BE2C (cell line): Measurements from ENCODE around the gene PRMT7.

ENCODE experiments used
- DNase-seq: peaks from one replicate; pipeline ENCODE4 v3.0.0-alpha.2; 2020
- H3K27me3 ChIP-seq: fragments of 250-450 bp; sonication (Bioruptor Pico); 2 replicates; pipeline ENCODE4 v1.5.1; 2020; ENCODE audit warnings: mild to moderate bottlenecking
- H3K36me3 ChIP-seq: fragments of 250-450 bp; sonication (Bioruptor Pico); 2 replicates; pipeline ENCODE4 v1.5.1; 2020; ENCODE audit warnings: mild to moderate bottlenecking
- H3K4me1 ChIP-seq: fragments of 250-450 bp; sonication (Bioruptor Pico); 2 replicates; pipeline ENCODE4 v1.5.1; 2020
- H3K4me3 ChIP-seq: 2 replicates; pipeline ENCODE4 v1.5.1; 2011; ENCODE audit warnings: low read depth, low read length
- H3K9me3 ChIP-seq: fragments of 250-450 bp; sonication (Bioruptor Pico); 2 replicates; pipeline ENCODE4 v1.5.1; 2020
- TF ChIP-seq, protein P1 (sequence below): IDR thresholded peaks from 2 replicates; pipeline ENCODE4 v1.5.1; 2012; ENCODE audit warnings: mild to moderate bottlenecking, low read depth, low read length

Gene PRMT7

DNA sequence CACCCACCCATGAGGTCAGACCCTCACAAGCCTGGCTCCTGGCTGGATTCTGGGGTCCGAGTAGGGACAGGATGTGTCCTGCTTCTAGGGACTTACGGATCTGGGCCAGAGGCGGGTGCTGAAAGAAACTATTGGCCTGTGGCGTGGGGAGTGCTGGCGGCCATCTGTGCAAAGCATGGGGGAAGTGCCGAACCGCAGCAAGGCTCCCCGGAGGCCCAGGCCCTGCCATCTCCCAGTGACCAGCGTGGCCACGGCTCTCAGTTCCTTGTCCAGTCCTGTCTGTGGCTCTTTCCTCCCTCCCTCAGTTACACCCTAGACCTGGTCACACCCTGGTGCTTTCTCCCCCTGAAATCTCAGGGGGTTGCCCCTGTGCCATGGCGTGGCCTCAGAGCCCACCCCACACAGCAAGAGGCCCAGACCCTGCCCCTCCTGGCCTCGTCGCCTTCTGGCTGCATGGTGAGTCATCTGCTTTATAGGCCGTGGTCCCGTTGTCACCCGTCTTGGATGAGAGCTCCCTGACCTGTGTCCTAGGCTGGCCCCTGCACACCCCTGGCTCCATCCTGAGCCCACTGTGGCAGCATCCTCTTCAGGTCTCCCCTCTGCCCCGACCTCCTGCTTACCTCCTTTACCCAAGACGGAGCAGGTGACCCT lies 54.5 kb downstream of the PRMT7 start:
- Histone ChIP-seq H3K9me3 (no peaks in the 10 kb centered on the region), H3K36me3 (no peaks in the 10 kb centered on the region), H3K4me1 (peaks cover 39% of the 10 kb centered on the region), H3K27me3 (no peaks in the 10 kb centered on the region), H3K4me3 (no peak overlapping the region)
- TF ChIP-seq, protein P1, sequence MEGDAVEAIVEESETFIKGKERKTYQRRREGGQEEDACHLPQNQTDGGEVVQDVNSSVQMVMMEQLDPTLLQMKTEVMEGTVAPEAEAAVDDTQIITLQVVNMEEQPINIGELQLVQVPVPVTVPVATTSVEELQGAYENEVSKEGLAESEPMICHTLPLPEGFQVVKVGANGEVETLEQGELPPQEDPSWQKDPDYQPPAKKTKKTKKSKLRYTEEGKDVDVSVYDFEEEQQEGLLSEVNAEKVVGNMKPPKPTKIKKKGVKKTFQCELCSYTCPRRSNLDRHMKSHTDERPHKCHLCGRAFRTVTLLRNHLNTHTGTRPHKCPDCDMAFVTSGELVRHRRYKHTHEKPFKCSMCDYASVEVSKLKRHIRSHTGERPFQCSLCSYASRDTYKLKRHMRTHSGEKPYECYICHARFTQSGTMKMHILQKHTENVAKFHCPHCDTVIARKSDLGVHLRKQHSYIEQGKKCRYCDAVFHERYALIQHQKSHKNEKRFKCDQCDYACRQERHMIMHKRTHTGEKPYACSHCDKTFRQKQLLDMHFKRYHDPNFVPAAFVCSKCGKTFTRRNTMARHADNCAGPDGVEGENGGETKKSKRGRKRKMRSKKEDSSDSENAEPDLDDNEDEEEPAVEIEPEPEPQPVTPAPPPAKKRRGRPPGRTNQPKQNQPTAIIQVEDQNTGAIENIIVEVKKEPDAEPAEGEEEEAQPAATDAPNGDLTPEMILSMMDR, result no peak
- DNase-seq, result no peak

DNA sequence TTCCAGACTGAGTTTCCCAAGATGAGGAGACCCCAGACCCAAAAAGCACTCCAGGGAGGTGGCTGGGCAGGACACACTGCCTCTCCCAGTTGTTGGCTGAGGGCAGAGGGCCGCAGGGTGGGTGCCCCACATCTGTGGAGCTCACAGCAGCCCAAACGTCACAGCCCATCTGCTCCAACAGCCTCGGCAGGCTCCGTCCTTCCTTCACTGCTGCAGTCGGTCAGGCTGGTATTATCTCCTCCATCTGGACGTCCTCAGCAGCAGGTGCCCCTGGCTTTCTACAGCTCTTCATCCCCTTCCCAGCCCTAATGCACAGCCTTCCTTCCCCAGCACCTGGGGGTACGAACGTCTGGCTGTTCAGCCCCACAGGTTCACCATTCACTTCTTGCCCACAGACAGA lies 55.2 kb downstream of the PRMT7 start:
- H3K4me3 ChIP-seq, result no peak overlapping the region
- no peak for DNase-seq
- TF ChIP-seq, protein P1, result no peak
- H3K4me1 ChIP-seq, result peaks cover 37% of the 10 kb centered on the region
- no peaks in the 10 kb centered on the region for H3K36me3 ChIP-seq
- no peaks in the 10 kb centered on the region for H3K27me3 ChIP-seq
- H3K9me3 ChIP-seq, result no peaks in the 10 kb centered on the region

DNA sequence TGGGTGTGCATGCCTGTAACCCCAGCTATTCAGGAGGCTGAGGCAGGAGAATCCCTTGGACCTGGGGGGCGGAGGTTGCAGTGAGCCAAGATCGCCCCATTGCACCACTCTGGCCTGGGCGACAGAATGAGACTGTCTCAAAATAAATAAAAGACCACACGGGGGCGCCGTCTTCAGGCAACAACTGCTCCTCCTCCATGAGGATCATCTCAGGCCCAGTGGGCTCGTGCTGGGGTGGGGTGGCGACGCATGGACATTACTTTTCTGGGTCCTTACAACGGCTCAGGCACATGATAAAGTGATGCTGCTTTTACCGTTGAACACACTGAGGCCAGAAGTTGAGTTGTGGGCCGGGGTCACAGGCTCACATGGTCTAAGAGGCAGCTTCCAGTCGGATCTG lies 56.2 kb downstream of the PRMT7 start:
- Histone ChIP-seq H3K36me3 (no peaks in the 10 kb centered on the region), H3K27me3 (no peaks in the 10 kb centered on the region), H3K4me3 (no peak overlapping the region), H3K9me3 (no peaks in the 10 kb centered on the region), H3K4me1 (peaks cover 28% of the 10 kb centered on the region)
- DNase-seq, result peak; percentile 70
- TF ChIP-seq, protein P1, result peak; percentile 34

DNA sequence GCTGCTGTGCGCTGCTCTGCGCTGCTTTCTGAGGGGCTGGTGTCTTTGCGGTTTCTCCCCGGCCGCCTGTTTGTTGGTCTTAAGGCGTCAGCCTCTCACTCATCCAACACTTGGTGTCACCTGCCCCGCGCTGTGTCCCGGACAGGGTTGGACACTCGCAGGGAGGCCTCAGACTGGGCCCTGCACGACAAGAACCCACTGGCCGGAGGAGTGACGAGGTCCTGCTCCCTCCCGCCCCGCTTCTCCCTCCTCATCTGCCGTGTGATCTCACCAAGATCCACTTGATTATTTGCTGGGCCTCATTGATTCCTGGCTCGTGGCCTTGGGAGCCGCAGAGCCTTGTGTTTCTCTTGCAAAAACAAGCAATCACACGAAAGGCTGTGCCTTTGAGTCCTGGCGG lies 56.6 kb downstream of the PRMT7 start:
- Histone ChIP-seq H3K9me3 (no peaks in the 10 kb centered on the region), H3K4me1 (peaks cover 23% of the 10 kb centered on the region), H3K36me3 (no peaks in the 10 kb centered on the region), H3K27me3 (no peaks in the 10 kb centered on the region), H3K4me3 (no peak overlapping the region)
- TF ChIP-seq, protein P1, result no peak
- no peak for DNase-seq

DNA sequence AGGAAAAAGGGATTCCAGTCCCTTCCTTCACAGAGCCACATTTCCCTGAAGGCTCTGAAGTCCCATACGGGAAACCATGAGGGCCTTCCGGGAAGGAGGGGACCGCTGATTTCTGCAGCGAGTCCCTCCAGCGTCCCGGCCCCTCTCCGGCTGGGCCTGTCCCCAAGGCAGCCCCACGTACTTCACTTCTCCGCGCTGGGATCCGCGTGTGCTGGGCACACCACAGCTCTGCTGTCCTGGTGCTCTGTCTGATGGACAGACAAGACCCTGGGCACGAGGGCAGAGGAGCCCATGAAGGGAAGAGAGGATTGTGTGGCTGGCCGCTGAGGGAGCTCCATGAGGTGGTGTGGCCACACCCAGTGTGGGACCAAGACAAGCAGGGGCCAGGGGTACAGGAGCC lies 57.1 kb downstream of the PRMT7 start:
- H3K4me3 ChIP-seq, result no peak overlapping the region
- TF ChIP-seq, protein P1, result no peak
- H3K36me3 ChIP-seq, result no peaks in the 10 kb centered on the region
- no peaks in the 10 kb centered on the region for H3K9me3 ChIP-seq
- no peak for DNase-seq
- H3K27me3 ChIP-seq, result no peaks in the 10 kb centered on the region
- peaks cover 19% of the 10 kb centered on the region for H3K4me1 ChIP-seq

DNA sequence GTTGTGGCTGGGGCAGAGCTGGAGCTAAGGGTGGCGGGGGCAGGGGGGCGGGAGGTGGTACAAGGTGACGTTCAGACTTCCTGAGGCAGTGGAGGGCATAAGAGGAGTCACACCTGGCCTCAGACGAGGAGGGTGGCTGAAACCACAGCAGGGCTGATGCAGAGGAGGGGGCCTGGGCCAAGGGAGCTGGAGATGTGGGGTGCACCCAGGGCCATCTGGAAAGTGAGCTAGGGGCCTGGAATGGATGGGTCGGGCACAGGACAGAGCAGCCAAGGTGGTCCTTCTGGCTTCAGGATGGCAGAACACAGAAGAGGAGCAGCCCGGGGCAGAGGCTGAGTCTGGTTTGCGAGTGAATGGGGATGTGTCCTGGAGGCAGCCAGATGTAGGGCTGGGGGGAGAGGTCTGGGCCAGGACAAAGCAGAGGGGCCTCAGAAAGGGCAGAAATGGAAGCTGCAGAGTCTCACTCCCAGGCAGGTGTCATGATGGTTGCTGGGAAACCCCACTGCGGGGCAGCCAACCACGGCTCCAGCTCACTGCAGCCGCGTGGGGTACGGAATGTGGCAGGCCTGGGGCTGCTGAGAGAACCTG lies 57.6 kb downstream of the PRMT7 start:
- TF ChIP-seq, protein P1, result no peak
- no peaks in the 10 kb centered on the region for H3K36me3 ChIP-seq

More for the DNA sequence above, 57.6 kb downstream of the PRMT7 start:
- Histone ChIP-seq H3K9me3 (no peaks in the 10 kb centered on the region), H3K4me3 (no peak overlapping the region), H3K27me3 (no peaks in the 10 kb centered on the region), H3K4me1 (peaks cover 14% of the 10 kb centered on the region)
- DNase-seq, result no peak
